B cell (primary cell): ENCODE data around the gene TRIM44. TPM values are rescaled to one million over a fixed set of nuclear protein-coding genes. Genes with fewer than 3 reads are reported as not detected.

Experiments
- ATAC-seq: fragments of 200-7000 bp; cut with Tn5 transposase; one replicate; pipeline ENCODE4 v1.10.0; 2021; ENCODE audit warnings: low read depth, mild to moderate bottlenecking, moderate number of reproducible peaks, moderate library complexity
- CTCF ChIA-PET: fragments of 350-600 bp; sonication (Branson Sonifier 250); formaldehyde crosslinking; loops from one replicate; lab custom pipeline; 2021; ENCODE audit warnings: antibody characterized with exemption, inconsistent platforms; lab: Charles Lee
- POLR2A ChIA-PET: fragments of 350-600 bp; sonication (Branson Sonifier 250); formaldehyde crosslinking; loops from one replicate; lab custom pipeline; 2021; ENCODE audit warnings: antibody characterized with exemption; lab: Charles Lee
- DNase-seq: peaks from one replicate; pipeline ENCODE4 v3.0.0; 2013
- H2AFZ ChIP-seq: 2 replicates; pipeline ENCODE4 v1.6.1; 2012; ENCODE audit warnings: mild to moderate bottlenecking, low read depth, low read length; ENCODE audit not compliant: insufficient read depth, poor library complexity, severe bottlenecking
- H3K27ac ChIP-seq, 2 donors: 1 replicate in 1 of 2; 2 replicates in 1 of 2; pipeline ENCODE4 v1.5.1; 2012 to 2013; ENCODE audit warnings: low read length in 2 of 2, mild to moderate bottlenecking in 2 of 2, moderate library complexity in 1 of 2
- H3K27me3 ChIP-seq, 4 experiments: fragments of 200-600 bp in 1 of 4; sonication (generic) in 1 of 4; replicated peaks in 1 of 4; 1 replicate in 2 of 4; 2 replicates in 2 of 4; pipeline versions ENCODE4 v1.6.1 to v1.7.0; 2013 to 2016; ENCODE audit warnings: low read length in 3 of 4, mild to moderate bottlenecking in 2 of 4, mixed read lengths in 1 of 4, moderate library complexity in 1 of 4; ENCODE audit not compliant: insufficient read depth in 4 of 4, control insufficient read depth in 3 of 4; ENCODE audit errors: control extremely low read depth in 1 of 4
- H3K36me3 ChIP-seq, 2 experiments: replicated peaks in 1 of 2; 1 replicate in 1 of 2; 2 replicates in 1 of 2; pipeline versions ENCODE4 v1.6.1 to v1.7.1; 2013; ENCODE audit warnings: low read length in 1 of 2; ENCODE audit not compliant: insufficient read depth in 2 of 2, control insufficient read depth in 1 of 2; ENCODE audit errors: control extremely low read depth in 1 of 2, extremely low read depth in 1 of 2
- H3K4me1 ChIP-seq, 2 donors: fragments of 200-600 bp in 1 of 2; sonication (generic) in 1 of 2; 1 replicate in 1 of 2; 2 replicates in 1 of 2; pipeline versions ENCODE4 v1.5.1 to v1.6.1; 2013 to 2017; ENCODE audit warnings: low read length in 2 of 2; ENCODE audit not compliant: control insufficient read depth in 2 of 2, insufficient read depth in 2 of 2
- H3K4me2 ChIP-seq: replicated peaks from 2 replicates; pipeline ENCODE3; 2012; ENCODE audit warnings: mild to moderate bottlenecking, low read depth, low read length; ENCODE audit not compliant: poor library complexity, severe bottlenecking
- H3K4me3 ChIP-seq, 5 experiments: fragments of 200-600 bp in 1 of 5; sonication (generic) in 1 of 5; 1 replicate in 3 of 5; 2 replicates in 2 of 5; pipeline versions ENCODE4 v1.5.1 to v1.7.0; 2011 to 2016; ENCODE audit warnings: low read length in 4 of 5, mild to moderate bottlenecking in 4 of 5, low read depth in 2 of 5, control low read depth in 1 of 5, moderate library complexity in 1 of 5; ENCODE audit not compliant: insufficient read depth in 1 of 5; ENCODE audit errors: control extremely low read depth in 1 of 5, extremely low read depth in 1 of 5
- H3K79me2 ChIP-seq: fragments of 200-600 bp; sonication (generic); one replicate; pipeline ENCODE4 v1.6.0; 2016; ENCODE audit warnings: low read length; ENCODE audit not compliant: control insufficient read depth, insufficient read depth
- H3K9ac ChIP-seq: fragments of 200-600 bp; sonication (generic); 2 replicates; pipeline ENCODE4 v1.6.1; 2017; ENCODE audit warnings: mild to moderate bottlenecking, low read length, moderate library complexity
- H3K9me3 ChIP-seq, 3 donors: one replicate each; pipeline versions ENCODE4 v1.6.1 to v1.7.1; 2013; ENCODE audit warnings: low read length in 2 of 3; ENCODE audit not compliant: control insufficient read depth in 2 of 3, insufficient read depth in 1 of 3; ENCODE audit errors: control extremely low read depth in 1 of 3
- H4K20me1 ChIP-seq: 2 replicates; pipeline ENCODE4 v1.6.0; 2012; ENCODE audit warnings: mild to moderate bottlenecking, low read length; ENCODE audit not compliant: insufficient read depth, control insufficient read depth, poor library complexity, severe bottlenecking
- H3K27ac Mint-ChIP-seq: one replicate; pipeline ENCODE4 v1.8.0; 2021; ENCODE audit warnings: mixed read lengths
- H3K27me3 Mint-ChIP-seq: one replicate; pipeline ENCODE4 v1.8.0; 2021; ENCODE audit warnings: mixed read lengths
- H3K4me1 Mint-ChIP-seq: one replicate; pipeline ENCODE4 v1.8.0; 2021; ENCODE audit warnings: mixed read lengths
- H3K4me3 Mint-ChIP-seq: one replicate; pipeline ENCODE4 v1.8.0; 2021; ENCODE audit warnings: mixed read lengths
- H3K9me3 Mint-ChIP-seq: one replicate; pipeline ENCODE4 v1.8.0; 2022; ENCODE audit warnings: mixed read lengths; ENCODE audit not compliant: insufficient read depth
- CTCF ChIP-seq: fragments of 200-600 bp; IDR thresholded peaks from one replicate; pipeline ENCODE4 v1.8.0; 2022; ENCODE audit warnings: antibody characterized with exemption, mild to moderate bottlenecking
- EZH2 ChIP-seq: IDR thresholded peaks from 2 replicates; pipeline ENCODE4 v1.6.1; 2012; ENCODE audit warnings: borderline replicate concordance, low read depth, mild to moderate bottlenecking, moderate library complexity, low read length; ENCODE audit not compliant: insufficient read depth, poor library complexity, severe bottlenecking
- WGBS: methylation state at CpG from one replicate; pipeline ENCODE4 v1.1.5; 2013; ENCODE audit warnings: missing lambda C conversion rate; ENCODE audit not compliant: insufficient coverage; 5-methylcytosine and 5-hydroxymethylcytosine counted together
- intact Hi-C: fragments of 100-400 bp; cut with micrococcal nuclease; formaldehyde crosslinking; loops from one replicate; pipeline ENCODE4 v1.10.0; 2022
- polyA plus RNA-seq: library from polyadenylated mRNA; depleted of rRNA; stranded (reverse); fragments of >200 nt; gene quantifications from 2 replicates; pipeline ENCODE4 v1.2.3, GENCODE V29; 2012
- total RNA-seq, 2 donors: library from RNA; stranded (reverse); fragments of 120-200 nt in 1 of 2; gene quantifications; 1 replicate in 1 of 2; 2 replicates in 1 of 2; pipeline versions ENCODE4 v1.2.3 to v1.2.4, GENCODE V29; 2013 to 2022

TRIM44 gene
- total and polyA plus RNA-seq, 2 donors (not counting 1 experiment from before 2014, with no cell fraction given) = 39.1 to 71.1 TPM

DNA sequence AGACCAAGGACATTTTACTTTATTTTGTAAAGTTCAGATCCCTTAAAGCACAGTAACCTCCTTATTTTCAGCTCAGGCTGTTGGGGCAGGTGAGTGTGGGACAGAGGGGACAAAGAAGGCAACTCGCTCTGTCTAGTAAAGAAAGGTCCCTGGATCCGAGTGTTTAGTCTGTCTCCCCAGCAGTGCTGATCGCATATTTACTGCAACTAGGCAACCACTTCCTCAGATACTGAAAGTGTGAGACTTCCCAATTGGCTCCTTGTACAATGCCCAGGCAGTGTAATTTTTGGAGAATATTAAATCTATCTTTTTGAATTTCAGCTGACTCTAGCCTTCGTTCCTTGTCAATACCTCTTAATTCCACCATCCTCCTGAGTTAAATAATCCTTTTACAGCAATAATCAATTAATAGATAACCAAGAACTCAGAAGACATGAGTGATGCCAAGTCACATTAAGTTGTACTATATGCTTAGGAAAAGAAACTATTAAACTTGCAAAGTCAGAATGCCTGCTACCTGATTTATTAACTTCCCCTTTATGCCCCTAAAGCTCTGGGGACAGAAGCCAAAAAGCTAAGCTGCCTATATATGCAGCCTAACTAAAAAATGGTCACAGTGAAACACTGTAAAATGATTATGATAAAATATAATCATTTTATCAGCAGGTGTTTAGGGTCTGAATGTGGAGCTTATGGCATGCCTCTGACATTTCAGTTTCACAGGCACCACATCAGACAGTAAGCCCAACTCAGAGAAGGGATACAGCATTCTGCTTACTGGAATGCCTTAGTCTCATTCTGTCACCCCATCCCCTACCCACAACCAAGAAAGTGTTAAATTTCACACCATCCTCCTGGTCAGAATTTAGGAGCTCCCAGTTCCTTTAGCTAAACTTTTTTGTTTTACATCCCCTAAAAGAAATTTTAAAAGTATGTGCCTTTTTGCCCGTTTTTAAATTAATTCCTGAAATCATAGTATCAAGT lies 138.7 kb downstream of the TRIM44 start:
- Mint-ChIP-seq H3K9me3 (peaks cover 2% of the 10 kb centered on the region), H3K4me1 (peaks cover 23% of the 10 kb centered on the region), H3K4me3 (peak overlapping the region; percentile 31), H3K27me3 (no peaks in the 10 kb centered on the region), H3K27ac (no peak overlapping the region)
- Histone ChIP-seq H3K4me1 (peaks cover 9 to 10% of the 10 kb centered on the region in 2 donors), H3K9ac (peak overlapping the region; percentile 36), H3K9me3 (peaks cover 0 to 5% (median 0%) of the 10 kb centered on the region in 3 donors), H3K4me2 (peak overlapping the region; percentile 24), H3K79me2 (no peaks in the 10 kb centered on the region), H3K36me3 (peaks cover 1 to 5% of the 10 kb centered on the region in 2 experiments), H3K27me3 (no peaks in the 10 kb centered on the region), H3K27ac (peak overlapping the region in 1 of 2 donors; percentile 70), H4K20me1 (peaks cover 50% of the 10 kb centered on the region), H2AFZ (no peak overlapping the region), H3K4me3 (no peak overlapping the region)
- ChIA-PET CTCF (interaction anchor here (0.9 to 1.0 kb wide), 2 partner anchors 12 to 20 kb away, joined by 3 to 7 read pairs; no protein-coding TSS in a partner anchor), POLR2A (interaction anchor here (0.6 kb wide), 1 partner anchor 21 kb away, joined by 3 read pairs; no protein-coding TSS in a partner anchor)
- intact Hi-C loops = no loop called here
- ATAC-seq = no peak
- no peak for TF ChIP-seq EZH2
- no peak for TF ChIP-seq CTCF
- DNase-seq = peak; percentile 28
- WGBS = no CpG with 5 or more reads among the region's 5 CpGs
